AG10803 (cell line): Measurements from ENCODE around the gene APOA5.

Experiments used
- DNase-seq: peaks from one replicate; pipeline ENCODE4 v3.0.0; 2010; ENCODE audit warnings: low read depth
- H3K4me3 ChIP-seq: 2 replicates; pipeline ENCODE4 v1.5.1; 2011; ENCODE audit warnings: mild to moderate bottlenecking, low read length, control low read depth
- CTCF ChIP-seq: conservative IDR thresholded peaks from 2 replicates; pipeline ENCODE4 v1.5.1; 2011; ENCODE audit warnings: mild to moderate bottlenecking, low read length, control low read depth, inconsistent platforms

APOA5 gene

GRCh38 chr11:116740741-116741140 is 50.9 kb downstream of the APOA5 start:
- no peak for TF ChIP-seq CTCF
- no peak for DNase-seq
- no peak overlapping the region for H3K4me3 ChIP-seq
